HG03460 (cell line): ENCODE measurements around the gene SERPINI2.

Source experiments
- ATAC-seq: cut with Tn5 transposase; IDR thresholded peaks from one replicate; pipeline ENCODE4 v1.9.1; 2021; ENCODE audit not compliant: unreplicated experiment

Gene SERPINI2

GRCh38 chr3:167473863-167474262, at the start of gene SERPINI2:
Gene SERPINI2 (minus strand): TSS chr3:167474042. CDS start chr3:167471834, 2,208 bp downstream.
- no peak for ATAC-seq

GRCh38 chr3:167521006-167521355, 47.1 kb upstream of the SERPINI2 start:
- no peak for ATAC-seq

DNA sequence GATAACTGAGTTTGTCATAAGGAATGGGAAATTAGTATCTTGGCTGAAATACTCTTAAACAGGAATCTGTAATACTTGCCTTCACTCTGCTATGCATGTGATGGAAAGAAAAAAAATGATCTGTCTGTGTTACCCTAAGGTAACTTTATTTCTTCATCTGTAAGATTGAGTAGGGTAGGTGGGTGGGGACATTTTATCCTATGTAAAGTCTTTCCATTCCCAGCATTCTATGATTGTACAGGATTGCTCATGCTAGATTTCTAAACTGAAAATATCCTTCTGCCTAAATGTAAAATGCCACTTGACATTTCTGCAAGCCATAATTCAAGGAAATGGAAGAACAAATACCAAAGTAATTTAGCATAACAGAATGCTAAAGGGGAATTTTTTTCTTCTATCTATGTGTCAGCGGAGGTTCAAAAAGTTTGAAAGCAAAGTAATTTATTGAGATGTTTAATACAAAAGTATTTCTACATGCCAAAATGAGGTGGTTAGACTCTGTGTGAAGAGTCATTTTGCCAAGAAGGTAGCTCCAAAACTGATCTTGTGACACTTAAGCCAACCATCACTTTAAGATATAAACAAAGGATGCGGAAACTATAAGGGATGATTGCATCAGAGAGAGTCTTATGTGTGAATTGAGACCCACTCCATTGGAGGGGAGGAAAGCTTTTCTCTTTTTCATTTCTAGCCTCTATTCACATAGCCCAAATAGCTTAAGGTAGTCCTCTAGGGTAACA, 46.6 kb upstream of the SERPINI2 start:
- ATAC-seq = no peak

DNA sequence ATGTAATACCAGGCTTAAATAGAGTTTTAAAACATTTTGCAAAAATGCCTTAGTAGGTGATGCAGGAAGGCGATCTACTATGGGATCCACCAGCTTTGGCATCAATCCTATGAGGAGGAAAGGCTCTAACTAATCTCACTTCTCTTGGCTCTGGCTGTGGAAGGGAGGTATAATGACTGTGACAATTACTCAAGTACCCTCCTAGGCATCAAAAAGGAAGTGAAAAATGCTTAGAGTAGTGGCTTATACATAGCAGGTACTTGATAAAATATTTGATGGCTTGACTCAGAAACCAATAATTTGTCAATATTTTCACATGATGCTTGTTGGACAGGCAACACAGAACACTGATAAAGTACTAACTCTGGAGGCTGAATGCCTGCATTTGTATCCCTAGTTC, 34.1 kb upstream of the SERPINI2 start:
- no peak for ATAC-seq

DNA sequence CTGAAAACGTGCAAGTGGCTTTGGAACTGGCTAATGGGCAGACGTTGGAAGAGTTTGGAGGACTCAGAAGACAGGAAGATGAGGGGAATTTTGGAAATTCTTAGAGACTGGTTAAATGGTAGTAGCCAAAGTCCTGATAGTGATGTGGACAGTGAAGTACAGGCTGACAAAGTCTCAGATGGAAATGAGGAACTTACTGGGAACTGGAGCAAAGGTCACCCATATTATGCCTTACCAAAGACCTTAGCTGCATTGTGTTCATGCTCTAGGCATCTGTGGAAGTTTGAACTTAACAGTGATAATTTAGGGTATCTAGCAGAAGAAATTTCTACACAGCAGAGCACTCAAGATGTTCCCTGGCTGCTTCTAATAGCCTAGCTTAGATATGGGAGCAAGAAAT, 28.6 kb upstream of the SERPINI2 start:
- ATAC-seq = no peak

- no peak for ATAC-seq
These were observed 28.1 kb upstream of the SERPINI2 start for GRCh38 chr3:167501941-167502340.

- no peak for ATAC-seq
These were observed 24.1 kb upstream of the SERPINI2 start for GRCh38 chr3:167497903-167498302.

GRCh38 chr3:167493244-167493643, 19.4 kb upstream of the SERPINI2 start:
- ATAC-seq = no peak

DNA sequence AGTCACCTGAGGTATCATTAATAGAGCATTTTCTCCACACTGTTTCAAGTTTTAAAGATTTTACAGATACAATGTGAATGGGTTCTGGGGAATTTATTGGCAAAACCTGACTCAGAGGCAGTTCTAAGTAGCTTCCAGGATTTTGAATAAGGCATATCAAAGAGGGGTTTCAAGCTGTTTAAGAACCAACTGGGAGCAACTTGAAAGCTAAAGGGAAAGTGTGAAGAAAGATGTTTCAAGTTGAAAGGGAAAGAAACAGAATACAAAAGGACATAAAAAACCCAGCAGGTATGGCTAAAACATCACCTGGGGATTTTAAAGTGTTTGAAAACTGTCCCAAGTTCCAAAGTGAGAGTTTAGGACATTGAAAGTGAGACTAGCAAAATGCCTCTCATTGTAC, 17.8 kb upstream of the SERPINI2 start:
- no peak for ATAC-seq

GRCh38 chr3:167489571-167489970, 15.7 kb upstream of the SERPINI2 start:
- no peak for ATAC-seq

GRCh38 chr3:167487556-167487955, 13.7 kb upstream of the SERPINI2 start:
- ATAC-seq = no peak

DNA sequence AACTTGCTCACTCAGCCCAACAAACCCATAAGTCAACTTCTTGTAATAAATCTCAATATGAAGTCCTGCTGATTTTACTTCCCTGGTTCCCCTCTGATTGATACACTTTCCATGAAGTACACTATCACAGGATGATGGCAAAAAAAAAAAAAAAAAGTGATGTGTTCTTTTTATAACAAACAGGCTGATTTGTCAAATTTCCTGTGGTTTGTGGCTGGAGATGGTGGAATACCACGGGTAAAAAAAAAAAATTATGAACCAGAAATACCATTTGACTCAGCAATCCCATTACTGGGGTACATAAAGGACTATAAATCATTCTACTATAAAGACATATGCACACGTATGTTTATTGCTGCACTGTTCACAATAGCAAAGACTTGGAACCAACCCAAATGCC, 10.7 kb upstream of the SERPINI2 start:
- ATAC-seq = no peak

DNA sequence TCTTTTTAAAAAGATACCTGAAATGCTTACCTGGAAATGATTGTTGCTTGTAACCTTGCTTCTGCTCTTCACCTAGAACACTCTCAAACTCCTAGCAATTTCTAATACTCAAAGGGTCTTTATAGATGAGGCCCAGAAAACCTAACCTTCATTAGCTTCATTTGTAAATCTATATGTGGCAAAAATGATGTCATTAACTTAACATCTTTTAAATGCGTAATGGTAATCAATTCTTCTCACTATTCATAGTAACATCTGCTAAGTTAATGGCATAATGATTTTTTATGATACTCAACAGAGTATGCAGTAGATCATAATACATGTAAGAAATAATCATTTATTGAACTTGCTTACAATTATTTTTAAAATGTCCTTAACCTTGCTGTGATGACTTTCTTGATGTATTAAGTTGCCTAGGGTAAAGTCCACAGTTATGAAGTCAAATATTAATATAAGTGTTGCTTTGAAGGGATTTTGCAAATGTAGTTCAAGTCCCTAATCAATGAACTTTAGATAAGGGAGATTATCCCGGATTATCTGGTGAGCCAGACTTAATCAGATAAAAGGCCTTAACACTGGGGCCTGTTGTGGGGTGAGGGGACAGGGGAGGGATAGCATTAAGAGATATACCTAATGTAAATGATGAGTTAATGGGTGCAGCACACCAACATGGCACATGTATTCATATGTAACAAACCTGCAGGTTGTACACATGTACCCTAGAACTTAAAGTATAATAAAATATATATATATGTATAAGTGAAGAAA, 10.1 kb upstream of the SERPINI2 start:
- no peak for ATAC-seq

DNA sequence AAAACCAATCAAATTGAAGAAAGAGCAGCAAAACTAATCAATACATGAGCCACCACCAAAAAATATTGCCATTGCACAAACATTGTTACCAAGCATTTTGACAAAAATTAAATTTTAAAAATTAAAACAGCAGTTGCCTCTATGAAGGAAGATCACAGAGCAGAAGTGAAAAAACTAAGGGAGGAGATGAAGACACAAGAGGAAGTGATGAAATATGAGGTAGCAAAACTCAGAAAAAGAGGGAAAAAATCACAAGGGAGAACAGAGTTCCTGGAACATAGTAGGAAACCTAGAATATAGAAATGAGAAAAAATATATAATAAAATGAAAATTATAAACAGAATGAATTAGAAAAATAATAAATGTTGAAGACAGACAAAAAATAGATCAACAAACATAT, 7.3 kb upstream of the SERPINI2 start:
- no peak for ATAC-seq

DNA sequence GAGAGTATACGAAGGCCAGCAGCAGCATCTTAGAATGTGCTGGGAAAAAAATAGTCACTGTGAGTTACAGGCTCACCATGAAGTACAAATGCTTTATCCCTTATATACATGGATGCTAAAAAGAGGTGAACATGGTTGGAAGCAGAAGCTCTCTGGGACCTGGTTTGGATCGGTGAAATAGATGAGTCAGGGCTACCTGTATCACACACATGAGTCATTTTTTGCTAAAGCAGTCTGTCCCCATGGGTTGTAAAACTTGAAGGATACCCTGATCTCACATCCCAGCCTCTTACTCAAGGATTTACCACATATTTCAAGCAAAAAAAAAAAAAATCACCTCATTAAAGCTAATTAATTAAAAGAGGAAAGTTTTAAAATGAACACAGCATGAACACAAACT, 6.9 kb upstream of the SERPINI2 start:
- no peak for ATAC-seq

GRCh38 chr3:167469381-167469780, 4.5 kb downstream of the SERPINI2 start:
- ATAC-seq = no peak

DNA sequence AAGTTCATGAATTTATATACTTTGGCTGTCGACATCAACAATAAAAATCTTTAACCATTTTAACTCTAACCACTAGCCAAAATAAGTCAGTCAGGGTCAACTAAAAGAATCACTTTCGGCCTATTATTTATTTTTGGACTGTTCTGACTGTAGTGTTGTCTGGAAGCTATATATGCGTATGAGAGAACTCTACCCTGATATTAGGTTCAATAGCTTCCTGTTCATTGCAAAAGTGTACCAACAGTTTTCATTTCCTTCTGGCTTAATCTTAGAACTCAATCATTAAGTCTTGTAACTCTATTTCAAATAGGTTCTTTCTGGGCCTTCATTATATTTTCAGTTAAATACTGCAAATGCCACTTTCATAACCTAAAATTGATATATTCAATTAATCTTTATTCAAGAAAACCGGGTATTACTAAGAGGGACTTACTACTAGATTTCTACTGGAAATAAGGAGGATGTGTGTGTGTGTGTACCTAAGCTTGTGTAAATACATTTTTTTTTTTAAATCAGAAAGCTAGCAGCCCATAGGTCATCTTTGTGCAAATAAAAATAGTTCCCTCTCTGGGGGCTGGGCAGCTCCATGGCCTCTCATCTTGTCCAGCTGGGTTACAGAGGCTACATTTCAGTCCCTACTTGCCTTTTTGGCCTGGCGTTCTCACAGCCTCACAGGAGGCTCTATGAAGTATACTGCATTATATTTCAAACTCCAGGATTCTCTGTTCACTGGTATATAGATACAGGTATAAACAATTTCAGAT, 5.8 kb downstream of the SERPINI2 start:
- no peak for ATAC-seq

DNA sequence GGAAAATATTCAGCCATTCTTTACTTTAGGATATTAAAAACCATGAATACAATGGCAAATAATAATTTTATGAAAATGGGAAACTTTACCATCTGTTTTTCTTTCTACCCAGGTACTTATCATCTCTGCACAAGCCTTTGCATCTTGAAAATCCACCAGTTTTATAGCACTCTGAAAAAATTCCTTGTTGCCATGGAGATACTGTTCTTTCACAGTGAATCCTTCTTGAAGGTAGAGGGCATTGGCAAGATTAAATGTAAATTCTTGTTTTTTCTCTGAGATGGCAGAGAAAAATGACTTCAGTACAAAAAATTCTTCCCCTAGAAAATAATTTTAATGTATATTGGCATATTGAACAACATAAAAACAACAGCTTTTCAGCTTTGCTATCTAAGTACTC, 6.9 kb downstream of the SERPINI2 start:
- no peak for ATAC-seq

GRCh38 chr3:167456157-167456799, 17.6 kb downstream of the SERPINI2 start:
- no peak for ATAC-seq

- no peak for ATAC-seq
These were observed 20.0 kb downstream of the SERPINI2 start for GRCh38 chr3:167453815-167454214.

- no peak for ATAC-seq
These were observed 22.6 kb downstream of the SERPINI2 start for GRCh38 chr3:167451282-167451681.
